ENCODE measurements around the gene SLC9A4.

GRCh38 chr2:102433973-102434654 lies 38.9 kb upstream of the SLC9A4 start:
- TF ChIP-seq CTCF (conservative IDR thresholded peaks at IDR 0.05 in 1 of 2, IDR thresholded peaks at IDR 0.05 in 1 of 2; ENCODE audit: low read depth in 1 of 2, low read length in 2 of 2) (no peak), EZH2 (IDR thresholded peaks at IDR 0.05; ENCODE audit: low read length, missing control alignments) (no peak)

All from fibroblast of lung (primary cell).